Central memory CD8-positive, alpha-beta T cell (primary cell): ENCODE measurements around the gene FCGR3A.
"Not testable (repeated sequence)": the region's sequence is repeated elsewhere in the genome, so short reads cannot be mapped to it uniquely, and the experiment has no call there.

ENCODE experiments used
- ATAC-seq: fragments of 150-1000 bp; cut with Tn5 transposase; replicated peaks from 2 replicates; pipeline ENCODE4 v1.10.0; 2022; ENCODE audit warnings: mild to moderate bottlenecking, moderate FRiP score, moderate number of reproducible peaks; ENCODE audit not compliant: poor library complexity, severe bottlenecking; ENCODE audit errors: extremely low read depth
- DNase-seq, 2 donors: peaks; one replicate each; pipeline ENCODE4 v3.0.0; 2021; ENCODE audit warnings: low spot score in 2 of 2
- H3K27ac Mint-ChIP-seq: one replicate; pipeline ENCODE4 v1.8.0; 2022; ENCODE audit warnings: low read depth, mild to moderate bottlenecking, moderate library complexity, mixed read lengths
- H3K27me3 Mint-ChIP-seq: one replicate; pipeline ENCODE4 v1.8.0; 2022; ENCODE audit warnings: mixed read lengths
- H3K36me3 Mint-ChIP-seq: one replicate; pipeline ENCODE4 v1.8.0; 2022; ENCODE audit warnings: mild to moderate bottlenecking, moderate library complexity, mixed read lengths; ENCODE audit not compliant: insufficient read depth
- H3K4me1 Mint-ChIP-seq: one replicate; pipeline ENCODE4 v1.8.0; 2022; ENCODE audit warnings: mixed read lengths
- H3K4me3 Mint-ChIP-seq: one replicate; pipeline ENCODE4 v1.8.0; 2022; ENCODE audit warnings: mild to moderate bottlenecking, moderate library complexity, mixed read lengths
- H3K9me3 Mint-ChIP-seq: one replicate; pipeline ENCODE4 v1.8.0; 2022; ENCODE audit warnings: mixed read lengths

The FCGR3A gene

GRCh38 chr1:161523041-161523816 lies 26.4 kb downstream of the FCGR3A start:
- ATAC-seq, H3K27me3 Mint-ChIP-seq, DNase-seq, H3K9me3 Mint-ChIP-seq, H3K4me1 Mint-ChIP-seq: not testable (repeated sequence)
- Mint-ChIP-seq H3K27ac (peak overlapping the region; percentile 99), H3K4me3 (peak overlapping the region; percentile 82), H3K36me3 (peaks cover 22% of the 10 kb centered on the region)

GRCh38 chr1:161513953-161514352 lies 35.7 kb downstream of the FCGR3A start:
- H3K27me3 Mint-ChIP-seq, H3K9me3 Mint-ChIP-seq, H3K36me3 Mint-ChIP-seq, DNase-seq, ATAC-seq, H3K4me3 Mint-ChIP-seq, H3K4me1 Mint-ChIP-seq: not testable (repeated sequence)
- peak overlapping the region; percentile 41 for H3K27ac Mint-ChIP-seq

- H3K27me3 Mint-ChIP-seq, H3K4me3 Mint-ChIP-seq, H3K27ac Mint-ChIP-seq, H3K36me3 Mint-ChIP-seq, ATAC-seq, H3K9me3 Mint-ChIP-seq, DNase-seq, H3K4me1 Mint-ChIP-seq: not testable (repeated sequence)
These were observed 36.2 kb downstream of the FCGR3A start for GRCh38 chr1:161513448-161513780.

GRCh38 chr1:161512636-161513447 lies 36.8 kb downstream of the FCGR3A start:
- H3K4me1 Mint-ChIP-seq, H3K4me3 Mint-ChIP-seq, H3K27me3 Mint-ChIP-seq, H3K9me3 Mint-ChIP-seq, ATAC-seq, DNase-seq, H3K36me3 Mint-ChIP-seq, H3K27ac Mint-ChIP-seq: not testable (repeated sequence)

- ATAC-seq: no peak
- no peak for DNase-seq
- H3K27me3 Mint-ChIP-seq: peaks cover 1% of the 10 kb centered on the region
- no peak overlapping the region for H3K4me3 Mint-ChIP-seq
- H3K27ac Mint-ChIP-seq: no peak overlapping the region
- H3K4me1 Mint-ChIP-seq: no peaks in the 10 kb centered on the region
- H3K9me3 Mint-ChIP-seq: no peaks in the 10 kb centered on the region
- H3K36me3 Mint-ChIP-seq: no peaks in the 10 kb centered on the region
These were observed 37.9 kb downstream of the FCGR3A start for GRCh38 chr1:161511756-161512060.

- DNase-seq: no peak
- no peaks in the 10 kb centered on the region for H3K36me3 Mint-ChIP-seq
- H3K27ac Mint-ChIP-seq: no peak overlapping the region
- H3K27me3 Mint-ChIP-seq: peaks cover 7% of the 10 kb centered on the region
- ATAC-seq: no peak
- H3K4me3 Mint-ChIP-seq: no peak overlapping the region
- no peaks in the 10 kb centered on the region for H3K9me3 Mint-ChIP-seq
- no peaks in the 10 kb centered on the region for H3K4me1 Mint-ChIP-seq
These were observed 38.4 kb downstream of the FCGR3A start for GRCh38 chr1:161511018-161511755.

GRCh38 chr1:161510477-161510876 lies 39.1 kb downstream of the FCGR3A start:
- Mint-ChIP-seq H3K4me1 (no peaks in the 10 kb centered on the region), H3K9me3 (no peaks in the 10 kb centered on the region)
- no peak for ATAC-seq

GRCh38 chr1:161506336-161507223 lies 43.0 kb downstream of the FCGR3A start:
- no peak overlapping the region for H3K4me3 Mint-ChIP-seq
- no peak for ATAC-seq

More at GRCh38 chr1:161510477-161510876, 39.1 kb downstream of the FCGR3A start:
- Mint-ChIP-seq H3K4me3 (no peak overlapping the region), H3K27ac (no peak overlapping the region), H3K36me3 (no peaks in the 10 kb centered on the region), H3K27me3 (peaks cover 9% of the 10 kb centered on the region)
- no peak for DNase-seq

GRCh38 chr1:161505686-161506085 lies 43.9 kb downstream of the FCGR3A start:
- H3K27me3 Mint-ChIP-seq: peaks cover 9% of the 10 kb centered on the region
- DNase-seq (no peak), ATAC-seq (no peak)
- no peaks in the 10 kb centered on the region for H3K36me3 Mint-ChIP-seq
- no peaks in the 10 kb centered on the region for H3K9me3 Mint-ChIP-seq
- H3K27ac Mint-ChIP-seq: no peak overlapping the region
- H3K4me1 Mint-ChIP-seq: no peaks in the 10 kb centered on the region
- no peak overlapping the region for H3K4me3 Mint-ChIP-seq

More at GRCh38 chr1:161506336-161507223, 43.0 kb downstream of the FCGR3A start:
- no peak overlapping the region for H3K27ac Mint-ChIP-seq
- H3K4me1 Mint-ChIP-seq: no peaks in the 10 kb centered on the region
- H3K27me3 Mint-ChIP-seq: peaks cover 9% of the 10 kb centered on the region
- no peaks in the 10 kb centered on the region for H3K36me3 Mint-ChIP-seq
- no peak for DNase-seq
- no peaks in the 10 kb centered on the region for H3K9me3 Mint-ChIP-seq

- H3K36me3 Mint-ChIP-seq: no peaks in the 10 kb centered on the region
- H3K27ac Mint-ChIP-seq: no peak overlapping the region
- no peaks in the 10 kb centered on the region for H3K9me3 Mint-ChIP-seq
- DNase-seq: no peak
- peaks cover 9% of the 10 kb centered on the region for H3K27me3 Mint-ChIP-seq
- H3K4me3 Mint-ChIP-seq: no peak overlapping the region
- peaks cover 12% of the 10 kb centered on the region for H3K4me1 Mint-ChIP-seq
- no peak for ATAC-seq
These were observed 46.2 kb downstream of the FCGR3A start for GRCh38 chr1:161503394-161503748.

GRCh38 chr1:161502641-161503393 lies 46.8 kb downstream of the FCGR3A start:
- Mint-ChIP-seq H3K9me3 (no peaks in the 10 kb centered on the region), H3K27ac (no peak overlapping the region), H3K4me1 (peaks cover 12% of the 10 kb centered on the region), H3K4me3 (no peak overlapping the region), H3K27me3 (peaks cover 9% of the 10 kb centered on the region), H3K36me3 (no peaks in the 10 kb centered on the region)
- DNase-seq (no peak), ATAC-seq (no peak)
